GM21390 (cell line): Measurements from ENCODE around the gene SLC22A15.
"Not testable (repeated sequence)": the region's sequence is repeated elsewhere in the genome, so short reads cannot be mapped to it uniquely, and the experiment has no call there.

Source experiments
- ATAC-seq: cut with Tn5 transposase; IDR thresholded peaks from one replicate; pipeline ENCODE4 v1.9.1; 2021; ENCODE audit not compliant: unreplicated experiment

Gene SLC22A15

DNA sequence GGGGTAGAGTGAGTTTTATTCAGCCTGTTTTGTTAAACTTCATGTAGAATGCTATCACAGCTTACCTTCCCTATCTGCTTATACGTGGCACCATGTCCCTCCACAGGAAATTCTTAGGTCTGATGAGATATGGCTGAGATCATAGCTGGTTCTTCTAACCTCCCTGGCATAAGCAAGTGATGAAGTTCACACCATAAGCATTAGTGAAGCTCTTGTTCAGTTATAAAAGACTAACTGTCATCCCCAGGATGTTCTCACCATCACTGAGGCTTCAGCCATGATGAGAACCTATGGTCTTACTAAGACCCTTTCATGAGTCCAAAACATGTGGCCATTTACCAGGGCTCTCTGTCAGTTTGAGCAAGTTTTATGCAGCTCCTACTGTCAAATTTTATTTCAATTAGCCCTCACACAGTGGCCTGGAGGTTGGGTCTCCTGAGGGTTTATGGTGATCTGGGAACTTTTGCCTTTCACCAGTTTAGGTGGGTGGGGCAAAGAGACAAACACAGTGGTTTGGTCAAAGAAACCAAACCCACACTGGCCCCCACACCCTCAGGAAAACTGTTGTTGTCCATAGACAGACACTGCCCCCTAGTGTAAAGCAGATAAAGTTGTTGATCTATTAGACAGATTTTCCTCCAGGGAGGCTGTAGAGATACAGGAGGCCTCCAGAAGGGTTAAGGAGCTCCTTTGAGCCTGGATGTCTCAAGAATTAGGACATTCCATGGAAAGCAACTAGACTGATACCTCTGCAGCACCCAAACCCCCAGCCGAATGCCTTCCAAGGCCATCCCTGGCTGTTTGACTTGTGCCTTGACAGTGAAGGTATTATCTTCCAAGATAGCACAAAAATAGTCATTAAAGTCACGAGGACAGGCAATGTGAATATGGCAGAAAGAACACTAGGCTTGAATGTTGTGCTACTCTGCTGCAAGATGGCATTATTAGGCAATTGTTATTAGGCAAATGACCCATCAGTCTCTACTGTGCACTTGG is 5.0 kb downstream of the SLC22A15 start:
- no peak for ATAC-seq

DNA sequence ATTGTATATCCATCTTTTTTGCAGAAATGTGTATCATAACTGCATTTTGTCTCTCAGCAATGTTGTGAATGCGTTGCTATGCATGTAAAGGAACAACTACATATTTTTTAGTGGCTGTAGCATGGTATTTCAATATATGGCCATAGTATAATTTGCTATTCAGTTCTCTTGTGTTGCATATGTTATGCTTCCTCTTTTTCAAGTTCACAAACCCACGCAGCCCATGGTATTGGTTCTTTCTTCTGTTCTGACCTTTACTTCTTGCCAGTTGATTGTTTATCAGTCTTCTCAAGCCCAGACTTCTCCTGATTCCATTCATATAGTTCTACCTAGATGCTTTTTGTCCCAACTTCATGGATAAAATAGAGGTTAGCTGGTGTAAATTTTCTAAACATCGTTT is 6.1 kb downstream of the SLC22A15 start:
- ATAC-seq, result no peak

GRCh38 chr1:115983584-115983983 is 7.3 kb downstream of the SLC22A15 start:
- no peak for ATAC-seq

DNA sequence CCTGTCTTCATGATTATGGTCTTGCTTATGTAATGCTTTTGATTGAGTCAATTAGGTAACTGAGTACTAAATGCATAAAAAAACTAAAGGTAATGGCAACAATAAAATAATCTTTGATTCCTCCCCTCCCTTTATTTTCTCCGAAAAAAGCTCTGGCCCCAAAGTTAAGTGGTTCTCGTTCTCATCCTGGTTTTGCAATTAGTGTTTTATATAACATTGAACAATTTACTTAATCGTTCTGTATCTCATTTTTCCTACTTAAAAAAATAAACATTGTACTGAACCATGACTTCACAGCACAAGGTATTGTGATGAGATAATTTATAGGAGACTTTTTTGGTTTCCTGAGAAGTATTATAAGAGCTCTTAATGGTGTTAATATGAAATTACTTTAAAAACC is 11.3 kb downstream of the SLC22A15 start:
- ATAC-seq, result no peak

GRCh38 chr1:115988953-115989352 is 12.6 kb downstream of the SLC22A15 start:
- ATAC-seq, result no peak

GRCh38 chr1:115989699-115990098 is 13.4 kb downstream of the SLC22A15 start:
- no peak for ATAC-seq

GRCh38 chr1:115991909-115992308 is 15.6 kb downstream of the SLC22A15 start:
- ATAC-seq, result no peak

- not testable (repeated sequence) for ATAC-seq
Observed at GRCh38 chr1:115997921-115998320, 21.6 kb downstream of the SLC22A15 start.

- no peak for ATAC-seq
Observed at GRCh38 chr1:116001739-116002487, 25.6 kb downstream of the SLC22A15 start.

- no peak for ATAC-seq
Observed at GRCh38 chr1:116002781-116003420, 26.6 kb downstream of the SLC22A15 start.

DNA sequence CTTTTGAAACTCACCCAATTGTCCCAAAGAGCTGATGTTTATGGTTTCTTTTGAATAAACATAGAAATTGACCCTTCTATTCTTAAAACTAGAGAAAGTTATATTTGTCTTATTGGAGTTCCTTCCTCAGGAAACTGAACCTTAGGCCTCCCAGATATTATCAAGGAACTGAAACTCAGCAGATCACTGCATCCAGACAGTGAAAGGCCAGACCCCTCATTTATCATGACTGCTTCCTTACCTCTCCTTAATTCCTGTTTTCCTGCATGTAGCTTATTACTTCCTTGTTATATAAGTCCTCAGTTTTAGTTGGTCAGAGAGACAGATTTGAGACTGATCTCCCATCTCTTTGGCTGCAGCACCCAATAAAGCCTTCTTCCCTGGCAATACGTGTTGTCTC is 27.5 kb downstream of the SLC22A15 start:
- no peak for ATAC-seq

DNA sequence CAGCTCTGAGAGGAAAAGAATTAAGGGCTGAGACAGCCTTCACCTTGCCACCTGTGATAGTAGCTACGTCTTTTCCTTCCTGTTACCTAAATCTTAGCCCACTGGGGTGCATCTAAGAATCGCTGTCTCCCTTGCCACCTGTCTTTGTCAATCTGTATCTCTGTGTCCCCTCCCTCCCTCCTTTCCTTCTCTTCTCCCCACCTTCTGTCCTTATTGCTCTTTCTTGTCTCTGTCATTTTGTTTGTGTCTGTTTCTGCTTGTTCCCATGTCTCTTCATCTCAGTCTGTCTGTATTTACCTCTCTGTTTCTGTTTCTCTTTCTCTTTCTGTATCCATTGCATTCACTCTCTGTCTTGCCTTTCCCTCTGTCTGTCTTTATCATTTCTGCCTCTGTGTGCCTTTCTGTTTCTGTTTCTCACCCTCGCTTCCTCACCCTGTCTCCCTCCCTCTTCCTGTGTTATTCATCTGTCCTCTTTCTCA is 30.2 kb downstream of the SLC22A15 start:
- ATAC-seq, result peak; percentile 96

- ATAC-seq, result no peak
Observed at GRCh38 chr1:116008656-116009390, 32.5 kb downstream of the SLC22A15 start.

GRCh38 chr1:116012716-116013115 is 36.4 kb downstream of the SLC22A15 start:
- no peak for ATAC-seq

- no peak for ATAC-seq
Observed at GRCh38 chr1:116015679-116016078, 39.4 kb downstream of the SLC22A15 start.

GRCh38 chr1:116018007-116018406 is 41.7 kb downstream of the SLC22A15 start:
- no peak for ATAC-seq

DNA sequence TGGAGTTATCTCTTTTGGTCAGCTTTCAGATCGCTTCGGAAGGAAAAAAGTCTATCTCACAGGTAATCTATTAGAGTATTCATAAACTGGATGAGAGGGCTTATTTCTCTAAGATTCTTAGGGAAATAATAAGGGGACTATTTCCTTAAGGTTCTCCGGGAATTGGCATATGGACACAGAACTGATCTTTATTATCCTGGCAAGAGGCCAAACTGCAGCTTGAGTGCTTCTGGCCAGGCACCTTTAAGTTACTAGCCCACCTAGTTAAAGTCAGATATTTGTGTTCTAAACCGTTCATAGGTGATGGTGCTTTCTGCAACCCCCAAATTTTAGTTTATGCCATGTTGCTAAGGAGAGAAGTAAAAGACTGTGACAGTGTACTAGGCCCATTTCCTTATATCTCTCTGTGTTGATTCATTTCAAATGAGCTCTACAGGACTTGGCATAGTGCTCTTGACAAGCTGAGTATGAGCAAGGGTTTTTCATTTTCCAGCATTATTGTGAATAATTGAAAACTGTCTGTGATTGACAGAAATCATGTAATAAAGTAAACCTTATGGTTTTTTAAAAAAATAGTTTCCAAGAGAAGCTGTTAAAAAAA is 43.4 kb downstream of the SLC22A15 start:
- ATAC-seq, result no peak

GRCh38 chr1:116020668-116021272 is 44.5 kb downstream of the SLC22A15 start:
- peak; percentile 71 for ATAC-seq

DNA sequence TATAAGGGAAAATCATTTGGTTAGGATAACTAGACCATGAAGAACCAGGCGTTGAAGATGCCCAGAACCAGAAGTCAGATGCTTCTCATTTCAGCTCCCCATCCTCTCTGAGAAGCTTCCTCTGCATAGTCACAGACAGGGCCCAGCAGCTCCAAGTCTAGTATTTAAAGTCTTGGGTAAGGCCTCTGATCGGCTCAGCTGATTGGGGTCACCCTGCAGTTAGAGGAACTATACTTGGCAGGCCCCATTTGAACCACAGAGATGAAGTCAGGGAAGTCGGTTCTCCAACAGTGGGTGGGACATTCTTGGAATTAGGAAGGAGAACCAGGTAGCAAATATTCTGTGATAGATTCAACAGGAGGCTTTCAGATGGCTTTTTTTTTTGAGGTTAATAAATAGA is 48.3 kb downstream of the SLC22A15 start:
- ATAC-seq, result no peak

GRCh38 chr1:116026631-116027030 is 50.3 kb downstream of the SLC22A15 start:
- no peak for ATAC-seq
